Vagina (tissue), 2 donors: ENCODE measurements around the gene NALF2. TPM values are rescaled to one million over a fixed set of nuclear protein-coding genes. Genes with fewer than 3 reads are reported as not detected.

Experiments used
- DNase-seq, 2 donors: peaks; one replicate each; pipeline ENCODE4 v3.0.0-alpha.2; 2017; ENCODE audit errors: extremely low spot score in 2 of 2
- H3K27ac ChIP-seq: fragments of 200-600 bp; sonication (generic); one replicate; pipeline ENCODE4 v1.5.1; 2019
- H3K27me3 ChIP-seq: fragments of 200-600 bp; sonication (generic); one replicate; pipeline ENCODE4 v1.5.1; 2019
- H3K36me3 ChIP-seq, 2 donors: fragments of 200-600 bp; sonication (generic); one replicate each; pipeline ENCODE4 v1.5.1; 2017 to 2019
- H3K4me1 ChIP-seq: fragments of 200-600 bp; sonication (generic); one replicate; pipeline ENCODE4 v1.5.1; 2019
- H3K4me3 ChIP-seq, 2 donors: fragments of 200-600 bp; sonication (generic); 1 replicate in 1 of 2; 2 replicates in 1 of 2; pipeline ENCODE4 v1.5.1; 2016 to 2019
- H3K9me3 ChIP-seq: fragments of 200-600 bp; sonication (generic); one replicate; pipeline ENCODE4 v1.5.1; 2019
- POLR2A ChIP-seq, 2 donors: fragments of 450-650 bp; IDR thresholded peaks; one replicate each; pipeline ENCODE4 v1.6.1; 2017; ENCODE audit warnings: antibody characterized with exemption in 2 of 2, mild to moderate bottlenecking in 2 of 2, moderate library complexity in 2 of 2
- POLR2AphosphoS5 ChIP-seq, 2 donors: sonication (generic); formaldehyde crosslinking; IDR thresholded peaks; one replicate each; pipeline ENCODE4 v1.9.0; 2017; ENCODE audit warnings: antibody characterized with exemption in 2 of 2, mild to moderate bottlenecking in 2 of 2, low read depth in 1 of 2; ENCODE audit not compliant: insufficient read depth in 1 of 2
- intact Hi-C: fragments of 100-400 bp; cut with DNase I; formaldehyde crosslinking; loops from one replicate; pipeline ENCODE4 v1.15.1; 2023
- total RNA-seq: library from RNA; depleted of rRNA; stranded (reverse); fragments of >200 nt; gene quantifications from one replicate; pipeline ENCODE4 v1.2.3, GENCODE V29; 2016
- TF ChIP-seq, protein P1 (sequence below), 3 experiments: fragments of 450-650 bp in 2 of 3; fragments of 200-600 bp in 1 of 3; sonication (generic) in 1 of 3; IDR thresholded peaks; one replicate each; pipeline ENCODE4 v1.5.1; 2017 to 2019; ENCODE audit warnings: antibody characterized with exemption in 3 of 3, mild to moderate bottlenecking in 2 of 3, moderate library complexity in 2 of 3

NALF2 gene
- total RNA-seq, 1 donor from 2014 or later: 0.49 TPM

DNA sequence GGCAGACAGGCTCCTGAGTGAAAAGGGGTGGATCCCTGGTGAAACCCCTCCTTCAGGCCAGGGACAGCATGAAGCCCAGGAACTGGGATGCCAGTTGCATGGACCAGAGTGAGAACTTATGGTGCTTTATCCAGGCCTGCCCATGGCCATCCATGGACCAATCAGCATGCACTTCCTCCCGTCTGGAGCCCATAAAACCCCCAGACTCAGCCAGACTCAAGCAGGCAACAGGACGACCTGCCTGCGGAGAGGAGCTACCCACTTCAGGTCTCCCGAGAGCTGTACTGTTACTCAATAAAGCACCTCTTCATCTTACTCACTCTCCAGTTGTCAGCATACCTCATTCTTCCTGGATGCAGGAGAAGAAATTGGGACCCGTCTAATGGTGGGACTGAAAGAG, 42.9 kb downstream of the NALF2 start:
- TF ChIP-seq POLR2A (IDR thresholded peaks at IDR 0.05): no peak
- TF ChIP-seq, protein P1, sequence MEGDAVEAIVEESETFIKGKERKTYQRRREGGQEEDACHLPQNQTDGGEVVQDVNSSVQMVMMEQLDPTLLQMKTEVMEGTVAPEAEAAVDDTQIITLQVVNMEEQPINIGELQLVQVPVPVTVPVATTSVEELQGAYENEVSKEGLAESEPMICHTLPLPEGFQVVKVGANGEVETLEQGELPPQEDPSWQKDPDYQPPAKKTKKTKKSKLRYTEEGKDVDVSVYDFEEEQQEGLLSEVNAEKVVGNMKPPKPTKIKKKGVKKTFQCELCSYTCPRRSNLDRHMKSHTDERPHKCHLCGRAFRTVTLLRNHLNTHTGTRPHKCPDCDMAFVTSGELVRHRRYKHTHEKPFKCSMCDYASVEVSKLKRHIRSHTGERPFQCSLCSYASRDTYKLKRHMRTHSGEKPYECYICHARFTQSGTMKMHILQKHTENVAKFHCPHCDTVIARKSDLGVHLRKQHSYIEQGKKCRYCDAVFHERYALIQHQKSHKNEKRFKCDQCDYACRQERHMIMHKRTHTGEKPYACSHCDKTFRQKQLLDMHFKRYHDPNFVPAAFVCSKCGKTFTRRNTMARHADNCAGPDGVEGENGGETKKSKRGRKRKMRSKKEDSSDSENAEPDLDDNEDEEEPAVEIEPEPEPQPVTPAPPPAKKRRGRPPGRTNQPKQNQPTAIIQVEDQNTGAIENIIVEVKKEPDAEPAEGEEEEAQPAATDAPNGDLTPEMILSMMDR (IDR thresholded peaks at IDR 0.05): no peak
- TF ChIP-seq POLR2AphosphoS5 (IDR thresholded peaks at IDR 0.05; ENCODE audit: insufficient read depth in 1 of 2, low read depth in 1 of 2): no peak
- intact Hi-C loops: no loop called here
- H3K9me3 ChIP-seq: no peaks in the 10 kb centered on the region

DNA sequence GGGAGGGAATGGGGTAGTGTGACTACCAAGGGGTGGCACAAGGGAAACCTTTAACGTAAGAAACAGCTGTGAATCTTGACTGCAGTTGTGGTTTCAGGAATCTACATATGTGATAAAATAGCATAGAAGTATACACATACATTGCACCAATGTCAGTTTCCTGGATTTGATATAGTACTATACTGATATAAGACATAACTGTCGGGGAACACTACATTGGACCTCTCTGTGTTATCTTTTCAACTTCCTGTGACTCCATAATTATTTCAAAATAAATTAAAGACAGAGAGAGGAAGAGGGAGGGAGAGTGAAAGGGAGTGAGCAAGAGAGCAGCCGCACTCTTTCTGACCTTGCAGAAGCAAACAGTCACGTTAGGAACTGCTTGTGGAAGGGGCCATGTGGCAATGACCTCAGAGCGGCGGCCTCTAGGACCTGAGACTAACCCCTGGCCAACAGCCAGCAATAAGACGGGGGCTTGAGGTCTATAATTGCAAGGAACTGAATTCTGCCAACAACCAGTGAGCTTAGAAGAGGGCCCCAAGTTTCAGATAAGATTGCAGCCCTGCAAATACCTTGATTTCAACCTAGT, 47.4 kb downstream of the NALF2 start:
- no peak for TF ChIP-seq POLR2A (IDR thresholded peaks at IDR 0.05)
- TF ChIP-seq, protein P1 (IDR thresholded peaks at IDR 0.05): no peak
- TF ChIP-seq POLR2AphosphoS5 (IDR thresholded peaks at IDR 0.05; ENCODE audit: insufficient read depth in 1 of 2, low read depth in 1 of 2): no peak
- no peak overlapping the region for H3K27ac ChIP-seq
- intact Hi-C loops: no loop called here
- no peaks in the 10 kb centered on the region for H3K36me3 ChIP-seq
- DNase-seq: no peak
- H3K4me3 ChIP-seq: no peak overlapping the region
- no peaks in the 10 kb centered on the region for H3K27me3 ChIP-seq
- no peaks in the 10 kb centered on the region for H3K9me3 ChIP-seq
- peaks cover under 1% of the 10 kb centered on the region for H3K4me1 ChIP-seq

More for the DNA sequence above, 42.9 kb downstream of the NALF2 start:
- Histone ChIP-seq H3K4me3 (no peak overlapping the region), H3K4me1 (no peaks in the 10 kb centered on the region), H3K27me3 (no peaks in the 10 kb centered on the region), H3K36me3 (no peaks in the 10 kb centered on the region), H3K27ac (no peak overlapping the region)
- no peak for DNase-seq

DNA sequence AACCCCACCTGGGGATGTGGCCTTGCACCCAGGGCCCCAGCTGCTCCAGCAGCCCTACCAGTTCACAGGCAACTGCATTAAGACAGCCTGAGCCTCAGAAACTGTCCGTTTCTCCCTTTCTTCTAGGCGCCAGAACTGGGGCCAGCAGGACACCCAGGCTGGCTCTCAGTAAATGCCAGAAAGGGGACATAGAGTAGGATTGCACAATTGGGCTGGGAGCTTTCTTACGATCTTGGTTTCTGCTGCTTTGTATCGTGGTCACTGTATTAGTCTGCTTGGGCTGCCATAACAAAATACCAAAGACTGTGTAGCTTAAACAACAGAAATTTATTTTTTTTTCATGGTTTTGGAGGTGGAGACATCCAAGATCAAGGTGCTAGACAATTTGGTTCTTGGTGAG, 48.4 kb downstream of the NALF2 start:
- Histone ChIP-seq H3K9me3 (no peaks in the 10 kb centered on the region), H3K27ac (no peak overlapping the region), H3K27me3 (no peaks in the 10 kb centered on the region), H3K36me3 (no peaks in the 10 kb centered on the region), H3K4me3 (no peak overlapping the region), H3K4me1 (peaks cover 4% of the 10 kb centered on the region)
- DNase-seq: no peak
- TF ChIP-seq POLR2AphosphoS5 (IDR thresholded peaks at IDR 0.05; ENCODE audit: insufficient read depth in 1 of 2, low read depth in 1 of 2) (no peak), POLR2A (IDR thresholded peaks at IDR 0.05) (no peak)
- TF ChIP-seq, protein P1 (IDR thresholded peaks at IDR 0.05): no peak
- intact Hi-C loops: no loop called here

Other genes starting within 250 kb of the NALF2 start
- 6.1 TPM for gene EDA, start 111.8 kb downstream of the NALF2 start, total RNA-seq